Ishikawa (cell line): ENCODE results near the gene NLRC5.

Source experiments
- CEBPB ChIP-seq: IDR thresholded peaks from 2 replicates; pipeline ENCODE4 v1.6.1; 2012
- CREB1 ChIP-seq: IDR thresholded peaks from 2 replicates; pipeline ENCODE4 v1.6.1; 2012; ENCODE audit warnings: low read depth
- EGR1 ChIP-seq: IDR thresholded peaks from 2 replicates; pipeline ENCODE4 v1.6.1; 2012
- EP300 ChIP-seq: IDR thresholded peaks from 2 replicates; pipeline ENCODE4 v1.6.1; 2012; ENCODE audit warnings: borderline replicate concordance
- FOXM1 ChIP-seq: IDR thresholded peaks from 2 replicates; pipeline ENCODE4 v1.6.1; 2012; ENCODE audit warnings: low read depth, borderline replicate concordance
- MAX ChIP-seq: IDR thresholded peaks from 2 replicates; pipeline ENCODE4 v1.6.1; 2012
- NFIC ChIP-seq: IDR thresholded peaks from 2 replicates; pipeline ENCODE4 v1.6.1; 2012
- RAD21 ChIP-seq: IDR thresholded peaks from 2 replicates; pipeline ENCODE4 v1.6.1; 2012; ENCODE audit warnings: low read depth
- REST ChIP-seq: IDR thresholded peaks from 2 replicates; pipeline ENCODE4 v1.6.1; 2012; ENCODE audit warnings: low read depth, mild to moderate bottlenecking
- TAF1 ChIP-seq: IDR thresholded peaks from 2 replicates; pipeline ENCODE4 v1.6.1; 2012; ENCODE audit warnings: low read depth, mild to moderate bottlenecking
- TCF12 ChIP-seq: IDR thresholded peaks from 2 replicates; pipeline ENCODE4 v1.6.1; 2012; ENCODE audit warnings: low read depth
- TEAD4 ChIP-seq: IDR thresholded peaks from 2 replicates; pipeline ENCODE4 v1.6.1; 2012
- USF1 ChIP-seq: IDR thresholded peaks from 2 replicates; pipeline ENCODE4 v1.6.1; 2012
- YY1 ChIP-seq: IDR thresholded peaks from 2 replicates; pipeline ENCODE4 v1.6.1; 2012; ENCODE audit warnings: low read depth
- ZBTB7A ChIP-seq: IDR thresholded peaks from 2 replicates; pipeline ENCODE4 v1.6.1; 2012; ENCODE audit warnings: low read depth

NLRC5 gene

DNA sequence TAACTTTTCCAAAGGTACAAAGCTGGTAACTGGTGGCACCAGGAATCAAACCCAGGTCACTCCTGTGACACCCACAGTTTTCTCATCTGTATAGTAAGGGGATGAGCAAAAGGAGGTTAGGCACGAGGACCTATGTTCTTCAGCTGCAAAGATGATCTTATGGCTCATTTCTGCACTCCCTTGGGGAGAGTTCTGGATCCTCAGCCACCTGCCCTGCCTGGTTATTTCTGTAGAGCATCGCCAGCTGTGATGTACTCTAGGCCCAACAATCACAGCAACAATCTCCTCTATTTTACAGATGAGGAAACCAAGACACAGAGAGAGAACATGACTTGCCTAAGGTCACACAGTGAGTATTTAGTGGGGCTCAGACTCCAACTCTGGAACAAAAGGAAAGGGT, 97.6 kb downstream of the NLRC5 start:
- TF ChIP-seq YY1: no peak
- no peak for TF ChIP-seq EGR1
- no peak for TF ChIP-seq EP300
- TF ChIP-seq ZBTB7A: no peak
- TF ChIP-seq TEAD4: no peak

DNA sequence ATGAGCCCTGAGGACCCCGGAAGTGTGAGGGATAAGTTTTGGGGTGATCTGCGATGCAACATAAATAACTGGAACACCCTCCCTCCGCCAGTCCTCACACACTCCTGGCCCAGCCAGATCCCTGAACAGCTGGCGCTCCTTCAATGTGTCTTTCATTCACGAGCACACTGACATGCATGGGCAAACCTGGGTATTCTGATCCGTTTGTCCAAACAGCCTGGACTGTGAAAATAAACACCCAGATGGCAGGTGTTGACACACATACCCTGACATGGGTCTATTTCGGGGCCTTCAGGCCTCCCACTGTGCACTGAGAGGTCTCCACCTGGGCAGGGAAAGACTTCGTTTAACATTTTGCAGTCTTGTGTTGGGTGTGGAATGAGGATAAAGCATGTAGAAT, 100.0 kb downstream of the NLRC5 start:
- TF ChIP-seq TAF1 (no peak), CREB1 (no peak), ZBTB7A (no peak), TEAD4 (no peak), CEBPB (no peak), FOXM1 (no peak)

DNA sequence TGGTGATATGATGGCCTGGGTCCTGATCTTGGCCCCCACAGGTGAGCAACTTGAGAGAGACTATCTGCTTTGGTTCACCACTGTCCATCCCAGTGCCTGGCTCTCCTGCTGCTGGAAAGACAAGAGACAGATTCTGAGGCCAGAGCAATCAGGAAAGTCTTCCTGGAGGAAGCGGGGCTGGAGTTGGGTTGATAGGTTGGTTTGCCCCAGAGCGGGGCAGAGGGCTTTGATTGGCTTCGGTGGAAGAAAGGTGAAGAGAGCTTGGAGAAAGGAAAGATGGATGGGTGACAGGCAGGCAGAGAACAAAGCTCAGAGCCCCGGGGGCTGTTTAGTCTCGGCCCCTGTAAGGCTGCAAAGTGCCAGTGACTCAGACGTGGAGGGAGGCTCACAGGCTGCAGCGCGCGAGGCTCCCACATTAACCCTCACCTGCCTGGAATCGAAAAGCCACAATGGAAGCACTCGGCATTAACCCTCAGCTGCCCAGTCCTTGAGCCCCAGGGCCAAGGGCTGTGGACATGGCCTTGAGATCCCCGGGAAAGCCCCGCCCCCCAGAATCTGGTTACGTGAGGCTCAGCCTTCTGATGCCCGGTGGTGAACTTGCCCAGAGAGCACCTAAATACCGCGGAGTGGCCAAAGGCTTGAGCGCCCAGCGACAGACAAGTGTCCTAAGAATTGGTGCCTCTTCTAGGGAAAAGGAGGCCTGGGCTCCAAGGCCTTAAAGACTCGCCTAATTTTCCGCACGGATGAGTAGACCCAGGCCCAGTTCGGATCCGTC, 102.0 kb downstream of the NLRC5 start:
- TF ChIP-seq USF1 (no peak), EGR1 (no peak), TCF12 (no peak), TEAD4 (no peak), REST (no peak), TAF1 (no peak), CEBPB (no peak), CREB1 (no peak), MAX (no peak; the same call in 1 of the 2 replicates), RAD21 (no peak), NFIC (no peak)

DNA sequence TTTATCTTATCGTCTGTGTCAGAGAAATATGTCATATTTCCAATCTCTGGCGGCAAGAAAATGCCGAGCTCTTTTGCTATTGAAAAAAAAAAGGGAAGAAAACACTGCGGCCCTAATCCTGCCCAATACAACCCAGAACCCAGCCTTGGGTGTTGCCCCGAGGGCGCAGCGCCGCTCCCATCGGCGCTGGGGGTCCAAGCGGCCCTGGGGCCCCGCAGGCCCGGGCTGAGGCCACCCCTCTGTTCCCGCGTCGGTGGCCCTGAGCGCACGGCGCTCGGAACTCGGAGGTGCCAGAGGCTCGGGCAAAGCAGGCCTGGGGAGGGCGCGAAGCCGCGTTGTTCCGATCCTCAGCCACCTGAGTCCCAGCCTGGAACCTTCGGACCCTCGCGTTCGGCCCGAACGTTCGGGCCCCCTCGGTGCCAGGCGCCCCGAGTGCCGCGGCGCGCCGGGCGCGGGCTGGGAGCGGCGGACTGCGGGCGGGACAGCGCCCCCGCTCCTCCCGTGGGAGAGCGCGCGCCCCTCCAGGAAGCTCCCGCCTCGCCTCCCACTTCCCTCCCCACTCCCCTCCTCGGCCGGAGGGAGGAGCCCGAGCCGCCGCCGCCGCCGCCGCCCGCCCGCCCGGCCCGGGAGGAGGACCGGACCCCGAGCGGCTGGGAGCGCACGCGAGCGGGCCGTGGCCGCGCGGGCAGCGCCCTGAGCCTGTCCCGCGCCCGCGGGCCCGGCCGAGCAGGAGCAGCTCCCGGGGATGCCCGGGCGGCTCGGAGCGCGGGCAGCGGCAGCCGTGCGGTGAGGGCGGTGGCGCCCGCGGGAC, 102.8 kb downstream of the NLRC5 start, which contains the start of gene CPNE2:
Gene CPNE2, plus strand, starts transcription at position 609 of the 811 bp plus-strand sequence. CDS start 18,160 bp downstream, outside the sequence.
- no peak; the same call in 1 of the 2 replicates for TF ChIP-seq EGR1

DNA sequence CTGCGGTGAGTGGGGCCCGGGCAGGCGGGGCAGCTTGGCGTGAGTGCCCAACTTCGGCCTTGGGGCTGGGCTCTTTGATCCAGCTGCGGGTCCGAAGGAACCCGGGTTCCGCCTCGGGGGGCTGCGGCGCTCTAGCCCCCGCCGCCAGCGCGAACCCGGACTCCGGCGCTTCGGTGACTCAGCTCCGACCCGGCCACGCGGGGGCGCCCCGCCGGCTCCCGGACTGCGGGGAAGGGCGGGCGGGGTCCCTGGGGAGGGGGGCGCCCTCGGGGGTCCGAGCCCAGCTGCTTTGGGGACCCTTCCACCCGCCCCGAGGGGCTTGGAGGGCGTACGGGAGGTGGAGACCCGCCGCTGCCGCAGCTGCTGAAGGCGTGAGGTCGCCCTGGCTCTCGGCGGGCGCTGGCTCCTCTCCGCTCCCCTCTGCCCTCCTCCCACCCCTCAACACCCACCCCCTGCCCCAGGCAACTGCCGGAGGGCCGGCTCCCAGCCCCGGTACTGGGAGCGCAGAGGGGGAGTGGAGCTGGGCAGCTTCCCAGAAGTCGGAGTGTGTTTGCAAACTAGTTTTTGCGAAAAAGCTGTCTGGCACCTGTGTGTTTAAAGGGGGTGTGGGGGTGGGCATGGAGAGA, 103.5 kb downstream of the NLRC5 start:
- TF ChIP-seq EGR1: no peak
- no peak for TF ChIP-seq CREB1
- TF ChIP-seq ZBTB7A: 0 out of 2 replicates have a peak, but pooled peaks have one; percentile 85
- peak; percentile 15; the same call in 1 of the 2 replicates for TF ChIP-seq RAD21
- TF ChIP-seq EP300: no peak
- TF ChIP-seq FOXM1: no peak

DNA sequence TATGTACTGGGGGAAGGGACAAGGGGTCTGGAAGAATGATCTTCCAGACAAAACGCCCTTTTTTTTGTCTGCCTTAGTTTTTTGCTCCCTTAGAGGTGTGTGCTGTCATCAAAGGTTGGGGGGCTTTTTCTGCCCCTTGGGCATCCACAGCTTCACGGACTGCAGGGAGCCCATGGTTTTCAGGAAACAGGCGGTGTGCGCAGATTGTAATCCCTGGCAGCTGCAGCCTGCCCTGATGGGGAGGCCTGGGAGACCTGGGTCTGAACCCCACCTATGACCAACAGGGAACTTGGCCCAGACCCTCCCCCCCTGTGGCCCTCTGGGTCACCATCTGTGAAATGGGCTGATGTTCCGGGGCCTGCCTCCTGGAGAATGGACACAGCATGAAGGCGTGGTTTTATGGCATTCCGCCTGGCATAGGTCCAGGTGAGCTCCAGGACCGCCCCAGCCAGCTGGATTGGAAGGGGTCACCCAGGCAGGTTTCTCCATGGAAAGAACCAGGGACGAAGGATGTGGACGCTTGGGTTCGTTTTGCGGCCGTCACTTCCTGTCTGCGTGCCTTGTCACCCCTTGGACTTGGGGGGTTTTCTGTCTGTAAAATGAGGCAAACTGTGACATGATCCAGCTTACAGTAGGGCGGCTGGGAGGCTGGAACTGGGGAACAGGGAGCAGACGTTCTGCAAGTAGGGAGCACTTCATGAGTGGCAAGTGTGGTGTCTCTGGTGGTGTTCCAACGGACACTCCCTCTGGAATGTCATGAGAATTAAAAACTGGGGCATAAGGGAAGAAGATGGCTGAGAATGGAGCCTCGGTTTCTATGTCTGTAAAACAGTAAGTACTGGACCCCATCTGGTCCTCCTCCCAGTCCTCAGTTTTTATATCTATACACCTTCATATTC, 104.6 kb downstream of the NLRC5 start:
- peak; percentile 73 for TF ChIP-seq NFIC
- no peak for TF ChIP-seq FOXM1

- TF ChIP-seq TCF12 (no peak), REST (no peak), TAF1 (no peak)
Measured at GRCh38 chr16:57094911-57095310, 105.6 kb downstream of the NLRC5 start.
